ENCODE results near the gene BNIP1.
A peak's percentile ranks its signal among the peaks of the same experiment; 100 is the strongest.

Gene BNIP1

GRCh38 chr5:173202266-173202875 lies 58.0 kb downstream of the BNIP1 start:
- H2AFZ ChIP-seq (ENCODE audit: low read depth, low read length) = no peak overlapping the region
- H3K36me3 ChIP-seq (replicated peaks; ENCODE audit: low read depth, low read length) = no peaks in the 10 kb centered on the region
- no peaks in the 10 kb centered on the region for H3K4me1 ChIP-seq (ENCODE audit: low read length)
- no peak for TF ChIP-seq EZH2phosphoT487 (IDR thresholded peaks at IDR 0.05; ENCODE audit: low read depth)
- no peak for TF ChIP-seq CTCF (IDR thresholded peaks at IDR 0.05; ENCODE audit: low read depth, low read length)
- no peaks in the 10 kb centered on the region for H3K9me3 ChIP-seq (ENCODE audit: insufficient read depth, low read length)
- no peaks in the 10 kb centered on the region; the same call in 1 of the 2 replicates for H3K27me3 ChIP-seq (ENCODE audit: low read depth, low read length)
- no peak overlapping the region for H3K4me3 ChIP-seq (ENCODE audit: low read length)
- no peaks in the 10 kb centered on the region for H4K20me1 ChIP-seq (ENCODE audit: insufficient read depth, low read length)
- H3K27ac ChIP-seq (ENCODE audit: low read length) = no peak overlapping the region
- no peaks in the 10 kb centered on the region for H3K79me2 ChIP-seq (ENCODE audit: low read length)
- no peak overlapping the region for H3K9ac ChIP-seq (ENCODE audit: low read length)
- no peak overlapping the region for H3K4me2 ChIP-seq (ENCODE audit: low read length)

GRCh38 chr5:173204185-173204979 lies 60.1 kb downstream of the BNIP1 start:
- no peaks in the 10 kb centered on the region for H3K9me3 ChIP-seq (ENCODE audit: insufficient read depth, low read length)
- H3K27me3 ChIP-seq (ENCODE audit: low read depth, low read length) = no peaks in the 10 kb centered on the region; the same call in 1 of the 2 replicates
- no peak overlapping the region for H3K9ac ChIP-seq (ENCODE audit: low read length)
- no peaks in the 10 kb centered on the region for H3K36me3 ChIP-seq (replicated peaks; ENCODE audit: low read depth, low read length)
- no peaks in the 10 kb centered on the region for H3K4me1 ChIP-seq (ENCODE audit: low read length)
- TF ChIP-seq CTCF (IDR thresholded peaks at IDR 0.05; ENCODE audit: low read depth, low read length) (peak; percentile 64), EZH2phosphoT487 (IDR thresholded peaks at IDR 0.05; ENCODE audit: low read depth) (no peak)
- no peak overlapping the region for H3K4me2 ChIP-seq (ENCODE audit: low read length)
- no peak overlapping the region for H2AFZ ChIP-seq (ENCODE audit: low read depth, low read length)
- no peak overlapping the region for H3K27ac ChIP-seq (ENCODE audit: low read length)
- no peaks in the 10 kb centered on the region for H3K79me2 ChIP-seq (ENCODE audit: low read length)
- no peak overlapping the region for H3K4me3 ChIP-seq (ENCODE audit: low read length)
- no peaks in the 10 kb centered on the region for H4K20me1 ChIP-seq (ENCODE audit: insufficient read depth, low read length)

- Histone ChIP-seq H2AFZ (ENCODE audit: low read depth, low read length) (no peak overlapping the region), H3K4me2 (ENCODE audit: low read length) (no peak overlapping the region), H3K79me2 (ENCODE audit: low read length) (no peaks in the 10 kb centered on the region), H3K9ac (ENCODE audit: low read length) (no peak overlapping the region), H3K27ac (ENCODE audit: low read length) (no peak overlapping the region), H3K9me3 (ENCODE audit: insufficient read depth, low read length) (no peaks in the 10 kb centered on the region), H3K4me1 (ENCODE audit: low read length) (no peaks in the 10 kb centered on the region), H3K36me3 (replicated peaks; ENCODE audit: low read depth, low read length) (no peaks in the 10 kb centered on the region), H4K20me1 (ENCODE audit: insufficient read depth, low read length) (no peaks in the 10 kb centered on the region), H3K4me3 (ENCODE audit: low read length) (no peak overlapping the region), H3K27me3 (ENCODE audit: low read depth, low read length) (no peaks in the 10 kb centered on the region; the same call in 1 of the 2 replicates)
- TF ChIP-seq EZH2phosphoT487 (IDR thresholded peaks at IDR 0.05; ENCODE audit: low read depth) (no peak), CTCF (IDR thresholded peaks at IDR 0.05; ENCODE audit: low read depth, low read length) (no peak)
Measured at GRCh38 chr5:173205916-173206315, 61.6 kb downstream of the BNIP1 start.

GRCh38 chr5:173208296-173208695 lies 64.0 kb downstream of the BNIP1 start:
- no peaks in the 10 kb centered on the region for H4K20me1 ChIP-seq (ENCODE audit: insufficient read depth, low read length)
- H3K79me2 ChIP-seq (ENCODE audit: low read length) = no peaks in the 10 kb centered on the region
- no peak overlapping the region for H3K27ac ChIP-seq (ENCODE audit: low read length)
- no peaks in the 10 kb centered on the region for H3K36me3 ChIP-seq (replicated peaks; ENCODE audit: low read depth, low read length)
- H3K4me2 ChIP-seq (ENCODE audit: low read length) = no peak overlapping the region
- no peak overlapping the region for H3K9ac ChIP-seq (ENCODE audit: low read length)
- no peaks in the 10 kb centered on the region for H3K4me1 ChIP-seq (ENCODE audit: low read length)
- no peak overlapping the region for H2AFZ ChIP-seq (ENCODE audit: low read depth, low read length)
- TF ChIP-seq EZH2phosphoT487 (IDR thresholded peaks at IDR 0.05; ENCODE audit: low read depth) = no peak
- no peak for TF ChIP-seq CTCF (IDR thresholded peaks at IDR 0.05; ENCODE audit: low read depth, low read length)
- no peaks in the 10 kb centered on the region; the same call in 1 of the 2 replicates for H3K27me3 ChIP-seq (ENCODE audit: low read depth, low read length)
- H3K9me3 ChIP-seq (ENCODE audit: insufficient read depth, low read length) = no peaks in the 10 kb centered on the region
- no peak overlapping the region for H3K4me3 ChIP-seq (ENCODE audit: low read length)

All from OCI-LY3 (cell line).